Trophoblast cell (in vitro differentiated cells and primary cell): ENCODE results near the gene ARHGEF10L.

Experiments used
- DNase-seq, 2 donors: peaks; one replicate each; pipeline ENCODE4 v3.0.0-alpha.2; 2016
- H2AFZ ChIP-seq: 2 replicates; pipeline ENCODE4 v1.6.1; 2013; ENCODE audit warnings: low read length, moderate library complexity, mild to moderate bottlenecking; ENCODE audit not compliant: insufficient read depth, poor library complexity
- H2AK5ac ChIP-seq: 2 replicates; pipeline ENCODE4 v1.6.1; 2013; ENCODE audit warnings: mild to moderate bottlenecking, low read length
- H2BK120ac ChIP-seq: 2 replicates; pipeline ENCODE4 v1.6.1; 2013; ENCODE audit warnings: low read length, mild to moderate bottlenecking, moderate library complexity; ENCODE audit not compliant: insufficient read depth, poor library complexity
- H2BK12ac ChIP-seq: 2 replicates; pipeline ENCODE4 v1.6.1; 2013; ENCODE audit warnings: mild to moderate bottlenecking, low read length, moderate library complexity
- H2BK5ac ChIP-seq: 2 replicates; pipeline ENCODE4 v1.6.1; 2013; ENCODE audit warnings: low read length, low read depth, moderate library complexity, mild to moderate bottlenecking; ENCODE audit not compliant: poor library complexity
- H3K14ac ChIP-seq: 2 replicates; pipeline ENCODE4 v1.6.1; 2013; ENCODE audit warnings: mild to moderate bottlenecking, low read length
- H3K18ac ChIP-seq: 2 replicates; pipeline ENCODE4 v1.6.1; 2013; ENCODE audit warnings: mild to moderate bottlenecking, low read length
- H3K23ac ChIP-seq: 2 replicates; pipeline ENCODE4 v1.6.1; 2013; ENCODE audit warnings: low read length
- H3K27ac ChIP-seq: 2 replicates; pipeline ENCODE4 v1.5.1; 2013; ENCODE audit warnings: low read depth, mild to moderate bottlenecking, inconsistent platforms, low read length, moderate library complexity
- H3K27me3 ChIP-seq: 2 replicates; pipeline ENCODE4 v1.6.1; 2013; ENCODE audit warnings: inconsistent platforms, mild to moderate bottlenecking, low read length, moderate library complexity; ENCODE audit not compliant: insufficient read depth
- H3K36me3 ChIP-seq, 2 experiments: 1 replicate in 1 of 2; 2 replicates in 1 of 2; pipeline ENCODE4 v1.6.1; 2013; ENCODE audit warnings: low read length in 2 of 2, mild to moderate bottlenecking in 2 of 2, moderate library complexity in 1 of 2; ENCODE audit not compliant: insufficient read depth in 2 of 2, control insufficient read depth in 1 of 2
- H3K4ac ChIP-seq: 2 replicates; pipeline ENCODE4 v1.6.1; 2013; ENCODE audit warnings: low read depth, mild to moderate bottlenecking, low read length, moderate library complexity
- H3K4me1 ChIP-seq, 2 experiments: 1 replicate in 1 of 2; 2 replicates in 1 of 2; pipeline ENCODE4 v1.6.1; 2013; ENCODE audit warnings: low read length in 2 of 2, mild to moderate bottlenecking in 2 of 2, moderate library complexity in 1 of 2; ENCODE audit not compliant: insufficient read depth in 2 of 2, control insufficient read depth in 1 of 2
- H3K4me2 ChIP-seq: 2 replicates; pipeline ENCODE4 v1.6.1; 2013; ENCODE audit warnings: inconsistent platforms, mild to moderate bottlenecking, low read length, moderate library complexity
- H3K4me3 ChIP-seq: 2 replicates; pipeline ENCODE4 v1.5.1; 2013; ENCODE audit warnings: mild to moderate bottlenecking, low read depth, low read length, inconsistent platforms
- H3K79me1 ChIP-seq: one replicate; pipeline ENCODE4 v1.6.1; 2013; ENCODE audit warnings: low read length
- H3K79me2 ChIP-seq: 2 replicates; pipeline ENCODE4 v1.6.1; 2013; ENCODE audit warnings: low read length, mild to moderate bottlenecking; ENCODE audit not compliant: control insufficient read depth, insufficient read depth, poor library complexity
- H3K9ac ChIP-seq: 2 replicates; pipeline ENCODE4 v1.6.1; 2013; ENCODE audit warnings: mild to moderate bottlenecking, low read length
- H3K9me3 ChIP-seq: 2 replicates; pipeline ENCODE4 v1.6.1; 2013; ENCODE audit warnings: low read depth, mild to moderate bottlenecking, control low read depth, inconsistent platforms, low read length; ENCODE audit not compliant: insufficient read depth
- H4K12ac ChIP-seq: 2 replicates; pipeline ENCODE4 v1.6.1; 2013; ENCODE audit warnings: low read depth, mild to moderate bottlenecking, low read length, moderate library complexity
- H4K8ac ChIP-seq: 2 replicates; pipeline ENCODE4 v1.6.1; 2013; ENCODE audit warnings: low read depth, mild to moderate bottlenecking, low read length, moderate library complexity
- H4K91ac ChIP-seq: one replicate; pipeline ENCODE4 v1.6.1; 2013; ENCODE audit warnings: low read depth, mild to moderate bottlenecking, low read length, moderate library complexity
- WGBS: extraction: QIAGEN DNeasy Blood & Tissue Kit; methylation state at CpG from one replicate; pipeline ENCODE4 v1.1.7; 2013; ENCODE audit warnings: missing lambda C conversion rate; ENCODE audit not compliant: insufficient read length, insufficient coverage; ENCODE audit errors: extremely low coverage; 5-methylcytosine and 5-hydroxymethylcytosine counted together

ARHGEF10L gene

GRCh38 chr1:17743008-17743647 lies 203.6 kb downstream of the ARHGEF10L start:
- WGBS, result no CpG with 5 or more reads among the region's 11 CpGs
- Histone ChIP-seq H2AFZ (no peak overlapping the region), H4K91ac (no peak overlapping the region), H4K8ac (no peak overlapping the region), H3K4ac (no peak overlapping the region), H3K27ac (no peak overlapping the region), H2BK12ac (no peak overlapping the region), H3K4me3 (no peak overlapping the region), H3K4me2 (no peak overlapping the region), H3K27me3 (no peaks in the 10 kb centered on the region), H3K14ac (no peak overlapping the region), H2AK5ac (no peak overlapping the region), H3K4me1 (no peaks in the 10 kb centered on the region), H3K9me3 (no peaks in the 10 kb centered on the region), H3K9ac (no peak overlapping the region), H3K23ac (no peak overlapping the region), H3K36me3 (no peaks in the 10 kb centered on the region), H3K79me2 (no peaks in the 10 kb centered on the region), H3K18ac (no peak overlapping the region), H2BK5ac (no peak overlapping the region), H3K79me1 (no peaks in the 10 kb centered on the region), H2BK120ac (no peak overlapping the region), H4K12ac (no peak overlapping the region)
- DNase-seq, result no peak

DNA sequence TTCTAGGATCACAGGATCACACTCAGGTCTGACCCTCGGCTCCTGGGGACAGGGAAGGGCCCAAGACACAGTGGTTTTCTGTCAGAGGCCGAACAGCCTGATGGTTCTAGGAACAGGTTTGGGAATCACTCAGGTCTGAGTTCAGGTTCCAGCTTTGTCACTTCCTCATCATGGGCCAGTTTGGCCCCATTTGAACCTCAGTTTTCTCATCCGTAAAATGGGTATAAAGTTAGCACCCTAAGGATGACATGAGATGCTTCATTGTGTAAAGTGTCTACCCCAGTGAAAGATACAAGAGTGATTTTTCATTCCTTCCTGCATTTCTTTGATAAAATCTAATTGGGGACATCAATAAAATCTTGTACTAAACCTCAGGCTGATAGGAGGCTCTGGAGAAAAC lies 204.4 kb downstream of the ARHGEF10L start:
- no CpG with 5 or more reads among the region's 3 CpGs for WGBS

GRCh38 chr1:17744666-17745478 lies 205.4 kb downstream of the ARHGEF10L start:
- no peaks in the 10 kb centered on the region for H3K9me3 ChIP-seq
- no peak for DNase-seq
- no peaks in the 10 kb centered on the region for H3K4me1 ChIP-seq
- H3K14ac ChIP-seq, result no peak overlapping the region
- no peak overlapping the region for H2BK12ac ChIP-seq
- WGBS, result no CpG with 5 or more reads among the region's 11 CpGs
- H3K27me3 ChIP-seq, result no peaks in the 10 kb centered on the region
- no peak overlapping the region for H3K9ac ChIP-seq
- H3K79me2 ChIP-seq, result no peaks in the 10 kb centered on the region
- H2AK5ac ChIP-seq, result no peak overlapping the region
- no peak overlapping the region for H4K8ac ChIP-seq
- no peak overlapping the region for H3K4ac ChIP-seq
- no peak overlapping the region for H3K18ac ChIP-seq
- H3K36me3 ChIP-seq, result no peaks in the 10 kb centered on the region
- H3K27ac ChIP-seq, result no peak overlapping the region
- no peak overlapping the region for H3K4me2 ChIP-seq
- no peak overlapping the region for H2AFZ ChIP-seq
- H3K23ac ChIP-seq, result no peak overlapping the region
- H4K91ac ChIP-seq, result no peak overlapping the region
- H3K79me1 ChIP-seq, result no peaks in the 10 kb centered on the region
- no peak overlapping the region for H4K12ac ChIP-seq
- H2BK5ac ChIP-seq, result no peak overlapping the region
- H2BK120ac ChIP-seq, result no peak overlapping the region
- no peak overlapping the region for H3K4me3 ChIP-seq

More for the DNA sequence above, 204.4 kb downstream of the ARHGEF10L start:
- Histone ChIP-seq H3K4me3 (no peak overlapping the region), H3K9ac (no peak overlapping the region), H3K4me1 (no peaks in the 10 kb centered on the region), H2BK120ac (no peak overlapping the region), H3K4me2 (no peak overlapping the region), H3K18ac (no peak overlapping the region), H2AK5ac (no peak overlapping the region), H3K9me3 (no peaks in the 10 kb centered on the region), H3K27ac (no peak overlapping the region), H3K36me3 (no peaks in the 10 kb centered on the region), H3K14ac (no peak overlapping the region), H3K23ac (no peak overlapping the region), H3K27me3 (no peaks in the 10 kb centered on the region), H2AFZ (no peak overlapping the region), H2BK5ac (no peak overlapping the region), H4K91ac (no peak overlapping the region), H3K4ac (no peak overlapping the region), H4K8ac (no peak overlapping the region), H3K79me1 (no peaks in the 10 kb centered on the region), H4K12ac (no peak overlapping the region), H2BK12ac (no peak overlapping the region), H3K79me2 (no peaks in the 10 kb centered on the region)
- no peak for DNase-seq

DNA sequence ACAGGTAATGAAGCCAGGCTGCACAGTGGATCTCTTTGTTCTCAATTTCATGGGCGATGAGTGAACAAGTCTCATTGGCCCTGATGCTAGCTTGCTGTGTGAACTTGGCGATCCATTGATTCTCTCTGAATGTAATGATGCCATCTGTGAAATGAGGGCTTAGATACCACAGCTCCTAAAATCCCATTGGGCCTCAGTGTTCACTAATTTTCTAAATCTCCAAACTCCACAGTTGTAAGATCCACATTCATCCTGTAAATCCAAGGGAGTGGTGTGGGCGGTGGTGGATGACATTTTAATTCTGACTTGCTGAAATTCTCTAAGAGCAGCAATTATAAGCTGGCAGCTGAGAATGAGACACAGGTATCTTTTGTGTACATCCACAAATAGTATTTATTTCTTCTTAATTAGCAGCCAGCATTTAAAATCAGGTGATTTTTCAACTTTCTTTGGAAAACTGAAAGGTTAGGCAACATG lies 206.0 kb downstream of the ARHGEF10L start:
- Histone ChIP-seq H3K9me3 (no peaks in the 10 kb centered on the region), H2BK5ac (no peak overlapping the region), H3K18ac (no peak overlapping the region), H3K4ac (no peak overlapping the region), H4K12ac (no peak overlapping the region), H3K27ac (no peak overlapping the region), H3K23ac (no peak overlapping the region), H2BK120ac (no peak overlapping the region), H3K14ac (no peak overlapping the region), H3K79me2 (no peaks in the 10 kb centered on the region), H3K4me1 (no peaks in the 10 kb centered on the region), H3K27me3 (no peaks in the 10 kb centered on the region), H2BK12ac (no peak overlapping the region), H2AK5ac (no peak overlapping the region), H3K4me2 (no peak overlapping the region), H3K36me3 (no peaks in the 10 kb centered on the region), H2AFZ (no peak overlapping the region), H3K4me3 (no peak overlapping the region), H4K8ac (no peak overlapping the region), H4K91ac (no peak overlapping the region), H3K9ac (no peak overlapping the region), H3K79me1 (no peaks in the 10 kb centered on the region)
- no peak for DNase-seq
- WGBS, result no CpG with 5 or more reads among the region's 3 CpGs
